Choroid plexus epithelial cell (primary cell): ENCODE results near the gene FRAT2.
A peak's percentile ranks its signal among the peaks of the same experiment; 100 is the strongest.

Source experiments
- DNase-seq: peaks from one replicate; pipeline ENCODE4 v3.0.0-alpha.2; 2010; ENCODE audit warnings: low read depth
- H3K4me3 ChIP-seq: 2 replicates; pipeline ENCODE4 v1.5.1; 2011; ENCODE audit warnings: low read depth, mild to moderate bottlenecking, control low read depth, low read length, moderate library complexity
- CTCF ChIP-seq: conservative IDR thresholded peaks from 2 replicates; pipeline ENCODE4 v1.5.1; 2011; ENCODE audit warnings: low read depth, mild to moderate bottlenecking, control low read depth, inconsistent platforms, low read length, moderate library complexity

Gene FRAT2

GRCh38 chr10:97307441-97307840 lies 27.1 kb downstream of the FRAT2 start:
- no peak for TF ChIP-seq CTCF
- no peak for DNase-seq
- H3K4me3 ChIP-seq: no peak overlapping the region

- H3K4me3 ChIP-seq: no peak overlapping the region
- TF ChIP-seq CTCF: no peak
- no peak for DNase-seq
Measured at GRCh38 chr10:97302088-97302791, 32.3 kb downstream of the FRAT2 start.

- TF ChIP-seq CTCF: no peak
- H3K4me3 ChIP-seq: no peak overlapping the region
Measured at GRCh38 chr10:97300980-97301379, 33.5 kb downstream of the FRAT2 start.

GRCh38 chr10:97298223-97298571 lies 36.3 kb downstream of the FRAT2 start:
- DNase-seq: no peak
- no peak overlapping the region for H3K4me3 ChIP-seq
- TF ChIP-seq CTCF: no peak

More at GRCh38 chr10:97300980-97301379, 33.5 kb downstream of the FRAT2 start:
- DNase-seq: no peak

- no peak for TF ChIP-seq CTCF
- H3K4me3 ChIP-seq: no peak overlapping the region
- peak; percentile 53 for DNase-seq
Measured at GRCh38 chr10:97297556-97298222, 36.8 kb downstream of the FRAT2 start.

GRCh38 chr10:97292862-97293198 lies 41.7 kb downstream of the FRAT2 start:
- no peak for TF ChIP-seq CTCF
- H3K4me3 ChIP-seq: no peak overlapping the region
- no peak for DNase-seq
